Germinal center (tissue), 1 donor: ENCODE measurements around the gene MATR3.
"Not testable (repeated sequence)": the region's sequence is repeated elsewhere in the genome, so short reads cannot be mapped to it uniquely, and the experiment has no call there.

Experiments used
- DNase-seq: peaks from one replicate; pipeline ENCODE4 v3.0.0; 2012; ENCODE audit warnings: mixed read lengths, low spot score

Gene MATR3

GRCh38 chr5:139293507-139294373 is at the start of gene MATR3:
Gene MATR3, plus strand, starts transcription at chr5:139293740. Its CDS starts 13,676 bp downstream, at chr5:139307416.
- peak; percentile 95 for DNase-seq

- no peak for DNase-seq
These were observed 47.8 kb upstream of the MATR3 start for GRCh38 chr5:139245637-139246339.

GRCh38 chr5:139246394-139246793 is 47.1 kb upstream of the MATR3 start:
- no peak for DNase-seq

GRCh38 chr5:139248826-139249453 is 44.6 kb upstream of the MATR3 start:
- DNase-seq, result no peak

- peak; percentile 68 for DNase-seq
These were observed 42.3 kb upstream of the MATR3 start for GRCh38 chr5:139251281-139251687.

- no peak for DNase-seq
These were observed 41.7 kb upstream of the MATR3 start for GRCh38 chr5:139251695-139252288.

GRCh38 chr5:139253115-139253514 is 40.4 kb upstream of the MATR3 start:
- DNase-seq, result no peak

- DNase-seq, result no peak
These were observed 36.7 kb upstream of the MATR3 start for GRCh38 chr5:139256820-139257219.

- DNase-seq, result no peak
These were observed 31.3 kb upstream of the MATR3 start for GRCh38 chr5:139262059-139262741.

- DNase-seq, result peak; percentile 59
These were observed 30.6 kb upstream of the MATR3 start for GRCh38 chr5:139262742-139263445.

- DNase-seq, result no peak
These were observed 30.0 kb upstream of the MATR3 start for GRCh38 chr5:139263536-139263935.

GRCh38 chr5:139263946-139264345 is 29.6 kb upstream of the MATR3 start:
- DNase-seq, result no peak

GRCh38 chr5:139265001-139265400 is 28.5 kb upstream of the MATR3 start:
- no peak for DNase-seq

GRCh38 chr5:139266236-139266635 is 27.3 kb upstream of the MATR3 start:
- DNase-seq, result no peak

GRCh38 chr5:139267481-139267880 is 26.1 kb upstream of the MATR3 start:
- no peak for DNase-seq

- no peak for DNase-seq
These were observed 25.0 kb upstream of the MATR3 start for GRCh38 chr5:139268364-139269202.

- not testable (repeated sequence) for DNase-seq
These were observed 22.8 kb upstream of the MATR3 start for GRCh38 chr5:139270718-139271117.

- DNase-seq, result no peak
These were observed 22.1 kb upstream of the MATR3 start for GRCh38 chr5:139271201-139272027.
